Activated CD8-positive, alpha-beta T cell treated with anti-CD3 and anti-CD28 coated beads for 36 hours (primary cell): ENCODE results near the gene PFDN4. TPM values are rescaled to one million over a fixed set of nuclear protein-coding genes. Genes with fewer than 3 reads are reported as not detected.

Experiments
- ATAC-seq: fragments of 200-7000 bp; cut with Tn5 transposase; one replicate; pipeline ENCODE4 v1.10.0; 2021; ENCODE audit warnings: mild to moderate bottlenecking, moderate library complexity
- CTCF ChIA-PET: fragments of 350-600 bp; sonication (Branson Sonifier 250); formaldehyde crosslinking; loops from one replicate; lab custom pipeline; 2021; ENCODE audit warnings: antibody characterized with exemption; lab: Charles Lee
- POLR2A ChIA-PET: fragments of 350-600 bp; sonication (Branson Sonifier 250); formaldehyde crosslinking; loops from one replicate; lab custom pipeline; 2021; ENCODE audit warnings: antibody characterized with exemption; lab: Charles Lee
- DNase-seq: peaks from one replicate; pipeline ENCODE4 v3.0.0-alpha.2; 2020
- H3K27ac Mint-ChIP-seq: one replicate; pipeline ENCODE4 v1.8.0; 2021; ENCODE audit warnings: mild to moderate bottlenecking, mixed read lengths
- H3K27me3 Mint-ChIP-seq: one replicate; pipeline ENCODE4 v1.8.0; 2021; ENCODE audit warnings: mixed read lengths
- H3K36me3 Mint-ChIP-seq: one replicate; pipeline ENCODE4 v1.8.0; 2021; ENCODE audit warnings: low read depth, mixed read lengths
- H3K4me1 Mint-ChIP-seq: one replicate; pipeline ENCODE4 v1.8.0; 2021; ENCODE audit warnings: low read depth, mixed read lengths
- H3K4me3 Mint-ChIP-seq: one replicate; pipeline ENCODE4 v1.8.0; 2021; ENCODE audit warnings: mild to moderate bottlenecking, moderate library complexity, mixed read lengths
- H3K9me3 Mint-ChIP-seq: one replicate; pipeline ENCODE4 v1.8.0; 2021; ENCODE audit warnings: mixed read lengths
- CTCF ChIP-seq: fragments of 200-600 bp; IDR thresholded peaks from one replicate; pipeline ENCODE4 v1.8.0; 2022; ENCODE audit warnings: antibody characterized with exemption, mild to moderate bottlenecking
- intact Hi-C: fragments of 100-400 bp; cut with micrococcal nuclease; formaldehyde crosslinking; loops from one replicate; pipeline ENCODE4 v1.10.0; 2022
- total RNA-seq, 2 experiments: library from RNA; stranded (reverse); gene quantifications; one replicate each; pipeline ENCODE4 v1.2.3, GENCODE V29; 2021

PFDN4 gene
- total RNA-seq, 2 experiments from 2014 or later: 31.1 to 37.4 TPM

- peaks cover 27% of the 10 kb centered on the region for H3K4me1 Mint-ChIP-seq
- H3K36me3 Mint-ChIP-seq: peaks cover 19% of the 10 kb centered on the region
- ATAC-seq (no peak), DNase-seq (no peak)
- H3K27ac Mint-ChIP-seq: no peak overlapping the region
- no peak for TF ChIP-seq CTCF
- H3K27me3 Mint-ChIP-seq: no peaks in the 10 kb centered on the region
- intact Hi-C loops: no loop called here
- H3K4me3 Mint-ChIP-seq: no peak overlapping the region
- ChIA-PET CTCF (interaction anchor here (0.6 to 2.8 kb wide), 3 partner anchors 10 to 429 kb away, joined by 3 to 9 read pairs (median 6); partner anchors contain the start of gene PFDN4), POLR2A (no interaction called here)
- no peaks in the 10 kb centered on the region for H3K9me3 Mint-ChIP-seq
Observed at GRCh38 chr20:54217762-54218161, 9.9 kb downstream of the PFDN4 start.

- ATAC-seq: no peak
- ChIA-PET POLR2A (interaction anchor here (1.0 kb wide), 1 partner anchor 10 kb away, joined by 3 read pairs; the partner anchor contains the start of gene PFDN4), CTCF (interaction anchor here (0.6 to 2.8 kb wide), 3 partner anchors 10 to 429 kb away, joined by 3 to 9 read pairs (median 6); partner anchors contain the start of gene PFDN4)
- DNase-seq: no peak
- no peak overlapping the region for H3K4me3 Mint-ChIP-seq
- no peaks in the 10 kb centered on the region for H3K27me3 Mint-ChIP-seq
- no peaks in the 10 kb centered on the region for H3K9me3 Mint-ChIP-seq
- peaks cover 23% of the 10 kb centered on the region for H3K4me1 Mint-ChIP-seq
- TF ChIP-seq CTCF: no peak
- peaks cover 19% of the 10 kb centered on the region for H3K36me3 Mint-ChIP-seq
- intact Hi-C loops: no loop called here
- no peak overlapping the region for H3K27ac Mint-ChIP-seq
Observed at GRCh38 chr20:54218470-54218869, 10.6 kb downstream of the PFDN4 start.

- intact Hi-C loops: loop anchor here (2.0 to 5.0 kb wide), 2 partner anchors 65 to 427 kb away; no protein-coding TSS in a partner anchor
- DNase-seq (no peak), ATAC-seq (no peak)
- no peaks in the 10 kb centered on the region for H3K27me3 Mint-ChIP-seq
- peaks cover 23% of the 10 kb centered on the region for H3K4me1 Mint-ChIP-seq
- POLR2A ChIA-PET: no interaction called here
- H3K4me3 Mint-ChIP-seq: no peak overlapping the region
- H3K27ac Mint-ChIP-seq: no peak overlapping the region
- H3K36me3 Mint-ChIP-seq: peaks cover 19% of the 10 kb centered on the region
- H3K9me3 Mint-ChIP-seq: no peaks in the 10 kb centered on the region
- CTCF ChIA-PET: interaction anchor here (0.8 to 2.8 kb wide), 5 partner anchors 12 to 428 kb away, joined by 3 to 9 read pairs (median 4); partner anchors contain the start of gene PFDN4
- peak; percentile 41 for TF ChIP-seq CTCF
Observed at GRCh38 chr20:54219751-54220426, 12.0 kb downstream of the PFDN4 start.

GRCh38 chr20:54220722-54221121 lies 12.8 kb downstream of the PFDN4 start:
- H3K9me3 Mint-ChIP-seq: no peaks in the 10 kb centered on the region
- ATAC-seq (no peak), DNase-seq (no peak)
- ChIA-PET POLR2A (no interaction called here), CTCF (interaction anchor here (0.7 to 2.8 kb wide), 2 partner anchors 7 to 12 kb away, joined by 3 to 9 read pairs; partner anchors contain the start of gene PFDN4)
- intact Hi-C loops: loop anchor here (2.0 to 5.0 kb wide), 2 partner anchors 64 to 427 kb away; no protein-coding TSS in a partner anchor
- H3K27ac Mint-ChIP-seq: peak overlapping the region; percentile 32
- no peak for TF ChIP-seq CTCF
- H3K27me3 Mint-ChIP-seq: no peaks in the 10 kb centered on the region
- H3K36me3 Mint-ChIP-seq: peaks cover 18% of the 10 kb centered on the region
- peaks cover 23% of the 10 kb centered on the region for H3K4me1 Mint-ChIP-seq
- H3K4me3 Mint-ChIP-seq: no peak overlapping the region

GRCh38 chr20:54221353-54221752 lies 13.5 kb downstream of the PFDN4 start:
- intact Hi-C loops: loop anchor here (2.0 to 5.0 kb wide), 2 partner anchors 63 to 426 kb away; no protein-coding TSS in a partner anchor

More at GRCh38 chr20:54221353-54221752, 13.5 kb downstream of the PFDN4 start:
- H3K36me3 Mint-ChIP-seq: peaks cover 12% of the 10 kb centered on the region
- no peak overlapping the region for H3K4me3 Mint-ChIP-seq
- H3K4me1 Mint-ChIP-seq: peaks cover 23% of the 10 kb centered on the region
- no peak for TF ChIP-seq CTCF
- DNase-seq (peak; percentile 32), ATAC-seq (peak; percentile 88)
- no peaks in the 10 kb centered on the region for H3K27me3 Mint-ChIP-seq
- POLR2A ChIA-PET: interaction anchor here (2.5 kb wide), 1 partner anchor 14 kb away, joined by 9 read pairs; the partner anchor contains the start of gene PFDN4
- H3K27ac Mint-ChIP-seq: peak overlapping the region; percentile 81
- H3K9me3 Mint-ChIP-seq: no peaks in the 10 kb centered on the region
- CTCF ChIA-PET: interaction anchor here (0.7 to 1.3 kb wide), 5 partner anchors 8 to 426 kb away, joined by 3 to 4 read pairs (median 3); no protein-coding TSS in a partner anchor
